Pulmonary artery endothelial cell (primary cell): ENCODE measurements around the gene COL9A3. TPM values are rescaled to one million over a fixed set of nuclear protein-coding genes. Genes with fewer than 3 reads are reported as not detected.

Source experiments
- DNase-seq: peaks from one replicate; pipeline ENCODE4 v3.0.0-alpha.2; 2011; ENCODE audit warnings: low read depth, low spot score
- total RNA-seq: library from RNA; depleted of rRNA; stranded (reverse); fragments of >200 nt; gene quantifications from 2 replicates; pipeline ENCODE4 v1.2.3, GENCODE V29; 2014

COL9A3 gene
- total RNA-seq, result 0.04 and 0.20 TPM in 2 replicates

GRCh38 chr20:62816884-62817873, at the start of gene COL9A3:
TSS of gene COL9A3 (plus strand) at chr20:62817050. CDS start at chr20:62817065, 15 bp downstream.
- DNase-seq, result no peak

- no peak for DNase-seq
Observed at GRCh38 chr20:62768234-62768546, 48.7 kb upstream of the COL9A3 start.

GRCh38 chr20:62768551-62769287, 48.1 kb upstream of the COL9A3 start:
- no peak for DNase-seq

GRCh38 chr20:62769346-62770071, 47.3 kb upstream of the COL9A3 start:
- no peak for DNase-seq

- no peak for DNase-seq
Observed at GRCh38 chr20:62770111-62770910, 46.5 kb upstream of the COL9A3 start.

- no peak for DNase-seq
Observed at GRCh38 chr20:62770916-62771315, 45.9 kb upstream of the COL9A3 start.

- no peak for DNase-seq
Observed at GRCh38 chr20:62771396-62772102, 45.3 kb upstream of the COL9A3 start.

GRCh38 chr20:62772103-62772611, 44.7 kb upstream of the COL9A3 start:
- DNase-seq, result no peak

- no peak for DNase-seq
Observed at GRCh38 chr20:62772619-62772989, 44.2 kb upstream of the COL9A3 start.

- DNase-seq, result no peak
Observed at GRCh38 chr20:62772990-62773844, 43.6 kb upstream of the COL9A3 start.

GRCh38 chr20:62773845-62774714, 42.8 kb upstream of the COL9A3 start:
- no peak for DNase-seq

- no peak for DNase-seq
Observed at GRCh38 chr20:62774762-62775161, 42.1 kb upstream of the COL9A3 start.

GRCh38 chr20:62775206-62775605, 41.6 kb upstream of the COL9A3 start:
- DNase-seq, result no peak

GRCh38 chr20:62776035-62776691, 40.7 kb upstream of the COL9A3 start:
- DNase-seq, result no peak

- no peak for DNase-seq
Observed at GRCh38 chr20:62776692-62777527, 39.9 kb upstream of the COL9A3 start.

GRCh38 chr20:62777528-62777830, 39.4 kb upstream of the COL9A3 start:
- DNase-seq, result no peak

GRCh38 chr20:62778058-62778457, 38.8 kb upstream of the COL9A3 start:
- DNase-seq, result no peak
